ENCODE measurements around the gene SGMS1. TPM values are rescaled to one million over a fixed set of nuclear protein-coding genes. Genes with fewer than 3 reads are reported as not detected.

The SGMS1 gene
- total and polyA plus RNA-seq, 2 experiments from 2014 or later, result 15.0 to 34.7 TPM

DNA sequence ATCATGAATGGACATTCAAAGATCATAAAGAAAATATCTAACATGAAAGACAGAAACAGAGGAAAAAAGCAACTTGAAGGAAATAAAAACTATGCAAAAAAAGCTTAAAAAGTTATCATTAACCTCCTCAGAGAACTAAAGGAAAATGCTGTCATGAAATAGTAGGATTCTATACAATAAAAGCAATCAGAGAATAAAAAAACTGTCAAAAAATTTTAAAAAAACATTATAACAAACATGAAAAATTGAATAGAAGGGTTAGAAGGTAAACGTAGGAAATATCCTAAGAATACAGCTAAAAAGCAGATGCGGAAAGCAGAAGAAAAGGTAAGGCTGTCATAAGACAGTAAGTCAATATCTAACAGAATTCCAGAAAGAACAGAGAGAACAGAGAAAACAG lies 44.8 kb downstream of the SGMS1 start:
- Histone ChIP-seq H3F3A (replicated peaks; ENCODE audit: low read depth) (no peaks in the 10 kb centered on the region), H3K4me2 (no peak overlapping the region), H3K4me1 (ENCODE audit: insufficient read depth) (peaks cover 59% of the 10 kb centered on the region), H3K27ac (ENCODE audit: low read depth) (0 out of 2 replicates have a peak overlapping the region, but pooled peaks have one; percentile 17), H3K4me3 (no peak overlapping the region), H3K79me2 (replicated peaks; ENCODE audit: insufficient read depth) (peaks cover 62% of the 10 kb centered on the region), H3K27me3 (ENCODE audit: insufficient read depth) (no peaks in the 10 kb centered on the region), H3K36me3 (ENCODE audit: insufficient read depth) (no peaks in the 10 kb centered on the region), H3K9me2 (ENCODE audit: insufficient read depth) (no peaks in the 10 kb centered on the region), H4K20me1 (replicated peaks; ENCODE audit: insufficient read depth) (no peaks in the 10 kb centered on the region), H2AFZ (no peak overlapping the region)
- H3K4me3 Mint-ChIP-seq, result no peak overlapping the region
- H3K27me3 Mint-ChIP-seq (ENCODE audit: insufficient read depth, low read depth, poor library complexity), result no peaks in the 10 kb centered on the region
- no peak for TF ChIP-seq STAT1 (IDR thresholded peaks at IDR 0.05; ENCODE audit: unreplicated experiment)
- no peak for TF ChIP-seq ZNF114 (CRISPR knock-in tag; IDR thresholded peaks at IDR 0.05)
- TF ChIP-seq, protein P1, sequence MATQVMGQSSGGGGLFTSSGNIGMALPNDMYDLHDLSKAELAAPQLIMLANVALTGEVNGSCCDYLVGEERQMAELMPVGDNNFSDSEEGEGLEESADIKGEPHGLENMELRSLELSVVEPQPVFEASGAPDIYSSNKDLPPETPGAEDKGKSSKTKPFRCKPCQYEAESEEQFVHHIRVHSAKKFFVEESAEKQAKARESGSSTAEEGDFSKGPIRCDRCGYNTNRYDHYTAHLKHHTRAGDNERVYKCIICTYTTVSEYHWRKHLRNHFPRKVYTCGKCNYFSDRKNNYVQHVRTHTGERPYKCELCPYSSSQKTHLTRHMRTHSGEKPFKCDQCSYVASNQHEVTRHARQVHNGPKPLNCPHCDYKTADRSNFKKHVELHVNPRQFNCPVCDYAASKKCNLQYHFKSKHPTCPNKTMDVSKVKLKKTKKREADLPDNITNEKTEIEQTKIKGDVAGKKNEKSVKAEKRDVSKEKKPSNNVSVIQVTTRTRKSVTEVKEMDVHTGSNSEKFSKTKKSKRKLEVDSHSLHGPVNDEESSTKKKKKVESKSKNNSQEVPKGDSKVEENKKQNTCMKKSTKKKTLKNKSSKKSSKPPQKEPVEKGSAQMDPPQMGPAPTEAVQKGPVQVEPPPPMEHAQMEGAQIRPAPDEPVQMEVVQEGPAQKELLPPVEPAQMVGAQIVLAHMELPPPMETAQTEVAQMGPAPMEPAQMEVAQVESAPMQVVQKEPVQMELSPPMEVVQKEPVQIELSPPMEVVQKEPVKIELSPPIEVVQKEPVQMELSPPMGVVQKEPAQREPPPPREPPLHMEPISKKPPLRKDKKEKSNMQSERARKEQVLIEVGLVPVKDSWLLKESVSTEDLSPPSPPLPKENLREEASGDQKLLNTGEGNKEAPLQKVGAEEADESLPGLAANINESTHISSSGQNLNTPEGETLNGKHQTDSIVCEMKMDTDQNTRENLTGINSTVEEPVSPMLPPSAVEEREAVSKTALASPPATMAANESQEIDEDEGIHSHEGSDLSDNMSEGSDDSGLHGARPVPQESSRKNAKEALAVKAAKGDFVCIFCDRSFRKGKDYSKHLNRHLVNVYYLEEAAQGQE (IDR thresholded peaks at IDR 0.05; ENCODE audit: unreplicated experiment), result no peak
- TF ChIP-seq POLR2AphosphoS5 (IDR thresholded peaks at IDR 0.05; ENCODE audit: low read depth), result no peak
- TF ChIP-seq, protein P2, sequence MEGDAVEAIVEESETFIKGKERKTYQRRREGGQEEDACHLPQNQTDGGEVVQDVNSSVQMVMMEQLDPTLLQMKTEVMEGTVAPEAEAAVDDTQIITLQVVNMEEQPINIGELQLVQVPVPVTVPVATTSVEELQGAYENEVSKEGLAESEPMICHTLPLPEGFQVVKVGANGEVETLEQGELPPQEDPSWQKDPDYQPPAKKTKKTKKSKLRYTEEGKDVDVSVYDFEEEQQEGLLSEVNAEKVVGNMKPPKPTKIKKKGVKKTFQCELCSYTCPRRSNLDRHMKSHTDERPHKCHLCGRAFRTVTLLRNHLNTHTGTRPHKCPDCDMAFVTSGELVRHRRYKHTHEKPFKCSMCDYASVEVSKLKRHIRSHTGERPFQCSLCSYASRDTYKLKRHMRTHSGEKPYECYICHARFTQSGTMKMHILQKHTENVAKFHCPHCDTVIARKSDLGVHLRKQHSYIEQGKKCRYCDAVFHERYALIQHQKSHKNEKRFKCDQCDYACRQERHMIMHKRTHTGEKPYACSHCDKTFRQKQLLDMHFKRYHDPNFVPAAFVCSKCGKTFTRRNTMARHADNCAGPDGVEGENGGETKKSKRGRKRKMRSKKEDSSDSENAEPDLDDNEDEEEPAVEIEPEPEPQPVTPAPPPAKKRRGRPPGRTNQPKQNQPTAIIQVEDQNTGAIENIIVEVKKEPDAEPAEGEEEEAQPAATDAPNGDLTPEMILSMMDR (conservative IDR thresholded peaks at IDR 0.05; ENCODE audit: low read depth in 2 of 2), result no peak
- no peak for TF ChIP-seq CREB1 (CRISPR knock-in tag; IDR thresholded peaks at IDR 0.05; ENCODE audit: low read depth)
- TF ChIP-seq JUNB (IDR thresholded peaks at IDR 0.05; ENCODE audit: unreplicated experiment), result no peak
- no peak for TF ChIP-seq EZH2 (IDR thresholded peaks at IDR 0.05; ENCODE audit: low read depth, unreplicated experiment)
- TF ChIP-seq, protein P3, sequence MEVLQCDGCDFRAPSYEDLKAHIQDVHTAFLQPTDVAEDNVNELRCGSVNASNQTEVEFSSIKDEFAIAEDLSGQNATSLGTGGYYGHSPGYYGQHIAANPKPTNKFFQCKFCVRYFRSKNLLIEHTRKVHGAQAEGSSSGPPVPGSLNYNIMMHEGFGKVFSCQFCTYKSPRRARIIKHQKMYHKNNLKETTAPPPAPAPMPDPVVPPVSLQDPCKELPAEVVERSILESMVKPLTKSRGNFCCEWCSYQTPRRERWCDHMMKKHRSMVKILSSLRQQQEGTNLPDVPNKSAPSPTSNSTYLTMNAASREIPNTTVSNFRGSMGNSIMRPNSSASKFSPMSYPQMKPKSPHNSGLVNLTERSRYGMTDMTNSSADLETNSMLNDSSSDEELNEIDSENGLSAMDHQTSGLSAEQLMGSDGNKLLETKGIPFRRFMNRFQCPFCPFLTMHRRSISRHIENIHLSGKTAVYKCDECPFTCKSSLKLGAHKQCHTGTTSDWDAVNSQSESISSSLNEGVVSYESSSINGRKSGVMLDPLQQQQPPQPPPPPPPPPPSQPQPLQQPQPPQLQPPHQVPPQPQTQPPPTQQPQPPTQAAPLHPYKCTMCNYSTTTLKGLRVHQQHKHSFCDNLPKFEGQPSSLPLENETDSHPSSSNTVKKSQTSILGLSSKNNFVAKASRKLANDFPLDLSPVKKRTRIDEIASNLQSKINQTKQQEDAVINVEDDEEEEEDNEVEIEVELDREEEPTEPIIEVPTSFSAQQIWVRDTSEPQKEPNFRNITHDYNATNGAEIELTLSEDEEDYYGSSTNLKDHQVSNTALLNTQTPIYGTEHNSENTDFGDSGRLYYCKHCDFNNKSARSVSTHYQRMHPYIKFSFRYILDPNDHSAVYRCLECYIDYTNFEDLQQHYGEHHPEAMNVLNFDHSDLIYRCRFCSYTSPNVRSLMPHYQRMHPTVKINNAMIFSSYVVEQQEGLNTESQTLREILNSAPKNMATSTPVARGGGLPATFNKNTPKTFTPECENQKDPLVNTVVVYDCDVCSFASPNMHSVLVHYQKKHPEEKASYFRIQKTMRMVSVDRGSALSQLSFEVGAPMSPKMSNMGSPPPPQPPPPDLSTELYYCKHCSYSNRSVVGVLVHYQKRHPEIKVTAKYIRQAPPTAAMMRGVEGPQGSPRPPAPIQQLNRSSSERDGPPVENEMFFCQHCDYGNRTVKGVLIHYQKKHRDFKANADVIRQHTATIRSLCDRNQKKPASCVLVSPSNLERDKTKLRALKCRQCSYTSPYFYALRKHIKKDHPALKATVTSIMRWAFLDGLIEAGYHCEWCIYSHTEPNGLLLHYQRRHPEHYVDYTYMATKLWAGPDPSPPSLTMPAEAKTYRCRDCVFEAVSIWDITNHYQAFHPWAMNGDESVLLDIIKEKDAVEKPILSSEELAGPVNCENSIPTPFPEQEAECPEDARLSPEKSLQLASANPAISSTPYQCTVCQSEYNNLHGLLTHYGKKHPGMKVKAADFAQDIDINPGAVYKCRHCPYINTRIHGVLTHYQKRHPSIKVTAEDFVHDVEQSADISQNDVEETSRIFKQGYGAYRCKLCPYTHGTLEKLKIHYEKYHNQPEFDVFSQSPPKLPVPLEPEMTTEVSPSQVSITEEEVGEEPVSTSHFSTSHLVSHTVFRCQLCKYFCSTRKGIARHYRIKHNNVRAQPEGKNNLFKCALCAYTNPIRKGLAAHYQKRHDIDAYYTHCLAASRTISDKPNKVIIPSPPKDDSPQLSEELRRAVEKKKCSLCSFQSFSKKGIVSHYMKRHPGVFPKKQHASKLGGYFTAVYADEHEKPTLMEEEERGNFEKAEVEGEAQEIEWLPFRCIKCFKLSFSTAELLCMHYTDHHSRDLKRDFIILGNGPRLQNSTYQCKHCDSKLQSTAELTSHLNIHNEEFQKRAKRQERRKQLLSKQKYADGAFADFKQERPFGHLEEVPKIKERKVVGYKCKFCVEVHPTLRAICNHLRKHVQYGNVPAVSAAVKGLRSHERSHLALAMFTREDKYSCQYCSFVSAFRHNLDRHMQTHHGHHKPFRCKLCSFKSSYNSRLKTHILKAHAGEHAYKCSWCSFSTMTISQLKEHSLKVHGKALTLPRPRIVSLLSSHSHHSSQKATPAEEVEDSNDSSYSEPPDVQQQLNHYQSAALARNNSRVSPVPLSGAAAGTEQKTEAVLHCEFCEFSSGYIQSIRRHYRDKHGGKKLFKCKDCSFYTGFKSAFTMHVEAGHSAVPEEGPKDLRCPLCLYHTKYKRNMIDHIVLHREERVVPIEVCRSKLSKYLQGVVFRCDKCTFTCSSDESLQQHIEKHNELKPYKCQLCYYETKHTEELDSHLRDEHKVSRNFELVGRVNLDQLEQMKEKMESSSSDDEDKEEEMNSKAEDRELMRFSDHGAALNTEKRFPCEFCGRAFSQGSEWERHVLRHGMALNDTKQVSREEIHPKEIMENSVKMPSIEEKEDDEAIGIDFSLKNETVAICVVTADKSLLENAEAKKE (CRISPR knock-in tag; IDR thresholded peaks at IDR 0.05), result no peak
- no peak for TF ChIP-seq ZNF331 (CRISPR knock-in tag; IDR thresholded peaks at IDR 0.05; ENCODE audit: low read depth)
- no peak for TF ChIP-seq NANOG (IDR thresholded peaks at IDR 0.05; ENCODE audit: borderline replicate concordance)
- no peak for TF ChIP-seq EZH2phosphoT487 (IDR thresholded peaks at IDR 0.05; ENCODE audit: unreplicated experiment)
- TF ChIP-seq, protein P4, sequence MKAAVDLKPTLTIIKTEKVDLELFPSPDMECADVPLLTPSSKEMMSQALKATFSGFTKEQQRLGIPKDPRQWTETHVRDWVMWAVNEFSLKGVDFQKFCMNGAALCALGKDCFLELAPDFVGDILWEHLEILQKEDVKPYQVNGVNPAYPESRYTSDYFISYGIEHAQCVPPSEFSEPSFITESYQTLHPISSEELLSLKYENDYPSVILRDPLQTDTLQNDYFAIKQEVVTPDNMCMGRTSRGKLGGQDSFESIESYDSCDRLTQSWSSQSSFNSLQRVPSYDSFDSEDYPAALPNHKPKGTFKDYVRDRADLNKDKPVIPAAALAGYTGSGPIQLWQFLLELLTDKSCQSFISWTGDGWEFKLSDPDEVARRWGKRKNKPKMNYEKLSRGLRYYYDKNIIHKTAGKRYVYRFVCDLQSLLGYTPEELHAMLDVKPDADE (IDR thresholded peaks at IDR 0.05), result no peak
- no peak for DNase-seq (ENCODE audit: low spot score)
- no peak for ATAC-seq
- no peaks in the 10 kb centered on the region for H3K9me3 Mint-ChIP-seq
- peaks cover 65% of the 10 kb centered on the region for H3K4me1 Mint-ChIP-seq
- peak overlapping the region; percentile 30; the same call in 1 of the 2 replicates for H3K27ac Mint-ChIP-seq
- peaks cover 19% of the 10 kb centered on the region; the same call in 2 of the 3 replicates for H3K36me3 Mint-ChIP-seq (ENCODE audit: low read depth)
